Measurements from ENCODE around the gene GRAPL. TPM values are rescaled to one million over a fixed set of nuclear protein-coding genes. Genes with fewer than 3 reads are reported as not detected.

Gene GRAPL
- total RNA-seq (2022; extraction: Qiagen RNA extraction; ENCODE audit: low read depth) = not detected in 5 replicates

GRCh38 chr17:19127148-19127980 lies at the start of gene GRAPL:
GRAPL (plus strand) TSS chr17:19127589; CDS start chr17:19127620, 31 bp downstream.

Other genes with a start within 250 kb of the GRAPL start
- gene SLC5A10, start 175.4 kb upstream of the GRAPL start, total RNA-seq (2022; extraction: Qiagen RNA extraction; ENCODE audit: low read depth) = 0.09 to 0.22 TPM (median 0.17 TPM) in 5 replicates
- 34.2 to 41.3 TPM (median 35.8 TPM) in 5 replicates for gene FAM83G, start 122.8 kb upstream of the GRAPL start, total RNA-seq (2022; extraction: Qiagen RNA extraction; ENCODE audit: low read depth)
- gene GRAP, start 80.6 kb upstream of the GRAPL start, total RNA-seq (2022; extraction: Qiagen RNA extraction; ENCODE audit: low read depth) = 0.16 to 0.50 TPM (median 0.21 TPM) in 5 replicates
- gene EPN2, start 109.8 kb downstream of the GRAPL start, total RNA-seq (2022; extraction: Qiagen RNA extraction; ENCODE audit: low read depth) = 46.2 to 63.9 TPM (median 54.1 TPM) in 5 replicates
- 41.4 to 45.9 TPM (median 44.2 TPM) in 5 replicates for gene B9D1, start 235.1 kb downstream of the GRAPL start, total RNA-seq (2022; extraction: Qiagen RNA extraction; ENCODE audit: low read depth)